Activated T-cell treated with anti-CD3 and anti-CD28 coated beads for 4 hours (primary cell): ENCODE data around the gene NCEH1.
A peak's percentile ranks its signal among the peaks of the same experiment; 100 is the strongest.
"Not testable (repeated sequence)": the region's sequence is repeated elsewhere in the genome, so short reads cannot be mapped to it uniquely, and the experiment has no call there.

Source experiments
- DNase-seq: peaks from one replicate; pipeline ENCODE4 v3.0.0-alpha.2; 2020

Gene NCEH1

GRCh38 chr3:172710664-172711453, at the start of gene NCEH1:
Gene NCEH1, minus strand, starts transcription at chr3:172711067. Its CDS starts 83 bp downstream, at chr3:172710984.
- DNase-seq, result peak; percentile 45

- not testable (repeated sequence) for DNase-seq
Measured at GRCh38 chr3:172760416-172760815, 49.5 kb upstream of the NCEH1 start.

GRCh38 chr3:172753125-172753524, 42.3 kb upstream of the NCEH1 start:
- DNase-seq, result no peak

GRCh38 chr3:172752651-172753050, 41.8 kb upstream of the NCEH1 start:
- DNase-seq, result no peak

- no peak for DNase-seq
Measured at GRCh38 chr3:172751175-172751704, 40.4 kb upstream of the NCEH1 start.

GRCh38 chr3:172750368-172751174, 39.7 kb upstream of the NCEH1 start, which contains the start of gene ECT2:
Gene ECT2, plus strand, starts transcription at chr3:172750726. Its CDS starts 3,805 bp downstream, at chr3:172754531.
- peak; percentile 92 for DNase-seq

- DNase-seq, result no peak
Measured at GRCh38 chr3:172750069-172750367, 39.2 kb upstream of the NCEH1 start.

GRCh38 chr3:172749230-172749965, 38.5 kb upstream of the NCEH1 start:
- no peak for DNase-seq

- no peak for DNase-seq
Measured at GRCh38 chr3:172746475-172746874, 35.6 kb upstream of the NCEH1 start.

- no peak for DNase-seq
Measured at GRCh38 chr3:172739462-172739861, 28.6 kb upstream of the NCEH1 start.

- no peak for DNase-seq
Measured at GRCh38 chr3:172735014-172735413, 24.1 kb upstream of the NCEH1 start.

GRCh38 chr3:172726380-172726779, 15.5 kb upstream of the NCEH1 start:
- no peak for DNase-seq

GRCh38 chr3:172722536-172723040, 11.7 kb upstream of the NCEH1 start:
- DNase-seq, result not testable (repeated sequence)

GRCh38 chr3:172717493-172718088, 6.7 kb upstream of the NCEH1 start:
- DNase-seq, result no peak

- DNase-seq, result no peak
Measured at GRCh38 chr3:172716476-172716875, 5.6 kb upstream of the NCEH1 start.

- DNase-seq, result no peak
Measured at GRCh38 chr3:172713316-172713715, 2.4 kb upstream of the NCEH1 start.

GRCh38 chr3:172711454-172711795, 558 bp upstream of the NCEH1 start:
- DNase-seq, result no peak

- no peak for DNase-seq
Measured at GRCh38 chr3:172709774-172710663, 848 bp downstream of the NCEH1 start.

- DNase-seq, result no peak
Measured at GRCh38 chr3:172708921-172709773, 1.7 kb downstream of the NCEH1 start.

- no peak for DNase-seq
Measured at GRCh38 chr3:172707967-172708366, 2.9 kb downstream of the NCEH1 start.

GRCh38 chr3:172707030-172707429, 3.8 kb downstream of the NCEH1 start:
- no peak for DNase-seq
